MM.1S (cell line): ENCODE results near the gene PACRG.

Source experiments
- DNase-seq: peaks from one replicate; pipeline ENCODE4 v3.0.0-alpha.2; 2015
- H2AFZ ChIP-seq: fragments of 300-600 bp; sonication (generic); 2 replicates; pipeline ENCODE4 v1.6.0; 2016; ENCODE audit warnings: antibody characterized with exemption, low read length
- H3F3A ChIP-seq: fragments of 300-600 bp; sonication (generic); 2 replicates; pipeline ENCODE4 v1.6.1; 2016; ENCODE audit warnings: mild to moderate bottlenecking, antibody characterized with exemption, low read length, moderate library complexity, mixed read lengths; ENCODE audit not compliant: insufficient read depth
- H3K27ac ChIP-seq: fragments of 300-600 bp; sonication (generic); 2 replicates; pipeline ENCODE4 v1.5.1; 2016; ENCODE audit warnings: mild to moderate bottlenecking, low read length
- H3K27me3 ChIP-seq: fragments of 300-600 bp; sonication (generic); replicated peaks from 2 replicates; pipeline ENCODE4 v1.6.0; 2016; ENCODE audit warnings: low read length; ENCODE audit not compliant: insufficient read depth
- H3K36me3 ChIP-seq: fragments of 300-600 bp; sonication (generic); replicated peaks from 2 replicates; pipeline ENCODE4 v1.6.1; 2016; ENCODE audit warnings: mild to moderate bottlenecking, low read length, mixed read lengths; ENCODE audit not compliant: insufficient read depth
- H3K4me1 ChIP-seq: fragments of 300-600 bp; sonication (generic); 2 replicates; pipeline ENCODE4 v1.6.1; 2016; ENCODE audit warnings: low read length, mixed read lengths
- H3K4me2 ChIP-seq: fragments of 300-600 bp; sonication (generic); 2 replicates; pipeline ENCODE4 v1.6.0; 2016; ENCODE audit warnings: low read depth, low read length
- H3K4me3 ChIP-seq: fragments of 300-600 bp; sonication (generic); 2 replicates; pipeline ENCODE4 v1.5.1; 2016; ENCODE audit warnings: low read length, mixed read lengths
- H3K79me2 ChIP-seq: fragments of 300-600 bp; sonication (generic); 2 replicates; pipeline ENCODE4 v1.6.1; 2016; ENCODE audit warnings: mixed run types, low read length, mixed read lengths
- H3K9ac ChIP-seq: fragments of 300-600 bp; sonication (generic); 2 replicates; pipeline ENCODE4 v1.6.1; 2016; ENCODE audit warnings: low read length, mixed read lengths
- H3K9me2 ChIP-seq: fragments of 300-600 bp; sonication (generic); replicated peaks from 2 replicates; pipeline ENCODE4 v1.6.1; 2016; ENCODE audit warnings: mild to moderate bottlenecking, low read length, mixed read lengths; ENCODE audit not compliant: insufficient read depth
- H3K9me3 ChIP-seq: fragments of 300-600 bp; sonication (generic); replicated peaks from 2 replicates; pipeline ENCODE4 v1.6.1; 2016; ENCODE audit warnings: mild to moderate bottlenecking, low read length, mixed read lengths; ENCODE audit not compliant: insufficient read depth
- H4K20me1 ChIP-seq: fragments of 300-600 bp; sonication (generic); 2 replicates; pipeline ENCODE4 v1.6.1; 2016; ENCODE audit warnings: mild to moderate bottlenecking, low read length, moderate library complexity, mixed read lengths; ENCODE audit not compliant: insufficient read depth
- CTCF ChIP-seq: fragments of 300-600 bp; sonication (generic); IDR thresholded peaks from 2 replicates; pipeline ENCODE4 v1.5.1; 2016; ENCODE audit warnings: antibody characterized with exemption, low read length, mixed read lengths
- EZH2 ChIP-seq: fragments of 300-600 bp; sonication (generic); optimal IDR thresholded peaks from 2 replicates; pipeline ENCODE3; 2017; ENCODE audit warnings: low read depth, mild to moderate bottlenecking, antibody characterized with exemption, low read length, mixed read lengths
- EZH2phosphoT487 ChIP-seq: fragments of 300-600 bp; sonication (generic); IDR thresholded peaks from 2 replicates; pipeline ENCODE4 v1.6.1; 2018; ENCODE audit warnings: antibody characterized with exemption, low read length

The PACRG gene

DNA sequence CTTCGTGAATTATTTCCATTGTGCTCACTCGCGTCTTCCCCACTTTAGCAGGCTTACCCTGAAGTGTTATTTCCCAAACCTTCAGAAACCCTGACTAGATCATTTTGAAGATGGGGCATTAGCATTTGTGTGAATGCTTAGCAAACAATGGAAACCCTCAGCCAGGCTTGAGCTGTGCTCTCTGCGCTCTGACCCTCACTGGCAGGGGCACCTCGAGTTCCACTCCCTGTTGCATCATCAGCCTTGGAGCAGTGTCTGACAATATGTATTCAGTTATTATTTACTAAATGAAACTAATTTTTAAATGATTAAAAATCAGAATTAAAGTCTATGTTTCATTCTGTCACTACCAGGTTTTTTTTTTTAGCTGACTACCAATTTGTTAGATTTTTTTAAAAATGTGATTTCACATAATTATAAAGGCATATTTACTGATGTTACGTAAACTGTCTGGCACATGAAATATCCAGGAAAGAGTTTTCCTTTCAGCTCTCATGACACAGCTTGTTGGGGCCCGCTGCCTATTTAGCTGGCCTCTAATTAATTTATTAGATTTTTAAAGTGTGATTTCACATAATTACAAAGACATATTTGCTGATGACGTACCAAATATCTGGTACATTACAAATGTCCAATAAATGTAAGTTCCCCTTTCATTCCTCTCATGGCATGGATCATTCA, 155.2 kb downstream of the PACRG start:
- Histone ChIP-seq H3K4me3 (no peak overlapping the region), H3F3A (no peaks in the 10 kb centered on the region), H3K4me1 (no peaks in the 10 kb centered on the region), H4K20me1 (no peaks in the 10 kb centered on the region), H2AFZ (no peak overlapping the region), H3K36me3 (no peaks in the 10 kb centered on the region), H3K9me3 (no peaks in the 10 kb centered on the region), H3K9ac (no peak overlapping the region), H3K79me2 (no peaks in the 10 kb centered on the region), H3K27ac (no peak overlapping the region), H3K4me2 (no peak overlapping the region), H3K9me2 (no peaks in the 10 kb centered on the region), H3K27me3 (no peaks in the 10 kb centered on the region)
- DNase-seq = no peak
- TF ChIP-seq CTCF (no peak), EZH2 (no peak), EZH2phosphoT487 (no peak)

DNA sequence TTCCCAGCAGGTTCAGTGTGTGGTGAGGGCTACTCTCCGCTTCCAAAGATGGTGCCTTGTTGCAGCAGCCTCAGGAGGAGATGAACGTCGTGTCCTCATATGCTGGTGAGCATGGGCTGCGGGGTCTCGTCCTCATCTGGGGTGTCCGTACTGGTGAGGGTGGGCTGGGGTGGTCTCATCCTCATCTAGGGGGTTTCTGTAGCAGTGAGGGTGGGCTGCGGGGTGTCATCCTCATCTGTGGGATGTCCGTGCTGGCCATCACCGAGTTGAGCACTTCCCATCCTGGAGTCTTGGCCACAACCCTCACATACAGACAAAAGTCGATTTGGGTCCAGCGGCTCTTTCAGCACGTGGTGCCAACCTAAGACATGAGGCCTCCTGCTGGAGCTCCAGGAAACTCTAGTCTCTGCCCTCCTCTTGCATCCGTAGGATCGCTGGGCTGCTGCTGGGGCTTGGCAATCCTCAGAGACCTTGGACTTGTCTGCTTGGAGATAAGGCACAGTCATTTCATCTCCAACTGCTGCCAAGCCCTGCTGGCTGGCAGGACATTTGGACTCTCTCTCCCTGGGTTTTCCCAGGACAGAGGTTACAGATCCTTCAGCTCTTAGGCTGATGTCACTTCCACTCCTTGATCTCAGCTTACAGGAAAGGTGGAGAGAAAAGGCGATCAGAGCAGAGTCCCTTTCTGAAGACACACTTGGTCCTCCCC, 160.4 kb downstream of the PACRG start:
- H3K9ac ChIP-seq = no peak overlapping the region
- H2AFZ ChIP-seq = no peak overlapping the region
- no peak overlapping the region for H3K4me3 ChIP-seq
- no peaks in the 10 kb centered on the region for H3K9me2 ChIP-seq
- H3K9me3 ChIP-seq = no peaks in the 10 kb centered on the region
- no peak overlapping the region for H3K27ac ChIP-seq
- H3K36me3 ChIP-seq = no peaks in the 10 kb centered on the region
- no peaks in the 10 kb centered on the region for H3K4me1 ChIP-seq
- no peak overlapping the region for H3K4me2 ChIP-seq
- H3K79me2 ChIP-seq = no peaks in the 10 kb centered on the region
- no peaks in the 10 kb centered on the region for H3K27me3 ChIP-seq
- no peak for DNase-seq
- no peaks in the 10 kb centered on the region for H3F3A ChIP-seq
- H4K20me1 ChIP-seq = no peaks in the 10 kb centered on the region
- TF ChIP-seq EZH2phosphoT487 = no peak
- no peak for TF ChIP-seq EZH2
- TF ChIP-seq CTCF = no peak

- no peak overlapping the region for H3K9ac ChIP-seq
- no peaks in the 10 kb centered on the region for H3K9me2 ChIP-seq
- H3K9me3 ChIP-seq = no peaks in the 10 kb centered on the region
- no peak overlapping the region for H3K4me2 ChIP-seq
- no peaks in the 10 kb centered on the region for H3F3A ChIP-seq
- H3K4me1 ChIP-seq = no peaks in the 10 kb centered on the region
- H3K27ac ChIP-seq = no peak overlapping the region
- TF ChIP-seq EZH2phosphoT487 (no peak), EZH2 (no peak), CTCF (no peak)
- no peaks in the 10 kb centered on the region for H3K36me3 ChIP-seq
- no peak overlapping the region for H2AFZ ChIP-seq
- no peak overlapping the region for H3K4me3 ChIP-seq
- no peaks in the 10 kb centered on the region for H4K20me1 ChIP-seq
- H3K27me3 ChIP-seq = no peaks in the 10 kb centered on the region
- no peak for DNase-seq
- no peaks in the 10 kb centered on the region for H3K79me2 ChIP-seq
Measured at GRCh38 chr6:162889303-162889702, 161.5 kb downstream of the PACRG start.
